MM.1S (cell line): ENCODE data around the gene COL25A1.

ENCODE experiments used
- DNase-seq: peaks from one replicate; pipeline ENCODE4 v3.0.0-alpha.2; 2015
- H2AFZ ChIP-seq: fragments of 300-600 bp; sonication (generic); 2 replicates; pipeline ENCODE4 v1.6.0; 2016; ENCODE audit warnings: antibody characterized with exemption, low read length
- H3F3A ChIP-seq: fragments of 300-600 bp; sonication (generic); 2 replicates; pipeline ENCODE4 v1.6.1; 2016; ENCODE audit warnings: mild to moderate bottlenecking, antibody characterized with exemption, low read length, moderate library complexity, mixed read lengths; ENCODE audit not compliant: insufficient read depth
- H3K27ac ChIP-seq: fragments of 300-600 bp; sonication (generic); 2 replicates; pipeline ENCODE4 v1.5.1; 2016; ENCODE audit warnings: mild to moderate bottlenecking, low read length
- H3K27me3 ChIP-seq: fragments of 300-600 bp; sonication (generic); replicated peaks from 2 replicates; pipeline ENCODE4 v1.6.0; 2016; ENCODE audit warnings: low read length; ENCODE audit not compliant: insufficient read depth
- H3K36me3 ChIP-seq: fragments of 300-600 bp; sonication (generic); replicated peaks from 2 replicates; pipeline ENCODE4 v1.6.1; 2016; ENCODE audit warnings: mild to moderate bottlenecking, low read length, mixed read lengths; ENCODE audit not compliant: insufficient read depth
- H3K4me1 ChIP-seq: fragments of 300-600 bp; sonication (generic); 2 replicates; pipeline ENCODE4 v1.6.1; 2016; ENCODE audit warnings: low read length, mixed read lengths
- H3K4me2 ChIP-seq: fragments of 300-600 bp; sonication (generic); 2 replicates; pipeline ENCODE4 v1.6.0; 2016; ENCODE audit warnings: low read depth, low read length
- H3K4me3 ChIP-seq: fragments of 300-600 bp; sonication (generic); 2 replicates; pipeline ENCODE4 v1.5.1; 2016; ENCODE audit warnings: low read length, mixed read lengths
- H3K79me2 ChIP-seq: fragments of 300-600 bp; sonication (generic); 2 replicates; pipeline ENCODE4 v1.6.1; 2016; ENCODE audit warnings: mixed run types, low read length, mixed read lengths
- H3K9ac ChIP-seq: fragments of 300-600 bp; sonication (generic); 2 replicates; pipeline ENCODE4 v1.6.1; 2016; ENCODE audit warnings: low read length, mixed read lengths
- H3K9me2 ChIP-seq: fragments of 300-600 bp; sonication (generic); replicated peaks from 2 replicates; pipeline ENCODE4 v1.6.1; 2016; ENCODE audit warnings: mild to moderate bottlenecking, low read length, mixed read lengths; ENCODE audit not compliant: insufficient read depth
- H3K9me3 ChIP-seq: fragments of 300-600 bp; sonication (generic); replicated peaks from 2 replicates; pipeline ENCODE4 v1.6.1; 2016; ENCODE audit warnings: mild to moderate bottlenecking, low read length, mixed read lengths; ENCODE audit not compliant: insufficient read depth
- H4K20me1 ChIP-seq: fragments of 300-600 bp; sonication (generic); 2 replicates; pipeline ENCODE4 v1.6.1; 2016; ENCODE audit warnings: mild to moderate bottlenecking, low read length, moderate library complexity, mixed read lengths; ENCODE audit not compliant: insufficient read depth
- EZH2 ChIP-seq: fragments of 300-600 bp; sonication (generic); optimal IDR thresholded peaks from 2 replicates; pipeline ENCODE3; 2017; ENCODE audit warnings: low read depth, mild to moderate bottlenecking, antibody characterized with exemption, low read length, mixed read lengths
- EZH2phosphoT487 ChIP-seq: fragments of 300-600 bp; sonication (generic); IDR thresholded peaks from 2 replicates; pipeline ENCODE4 v1.6.1; 2018; ENCODE audit warnings: antibody characterized with exemption, low read length
- TF ChIP-seq, protein P1 (sequence below): fragments of 300-600 bp; sonication (generic); IDR thresholded peaks from 2 replicates; pipeline ENCODE4 v1.5.1; 2016; ENCODE audit warnings: antibody characterized with exemption, low read length, mixed read lengths

COL25A1 gene

DNA sequence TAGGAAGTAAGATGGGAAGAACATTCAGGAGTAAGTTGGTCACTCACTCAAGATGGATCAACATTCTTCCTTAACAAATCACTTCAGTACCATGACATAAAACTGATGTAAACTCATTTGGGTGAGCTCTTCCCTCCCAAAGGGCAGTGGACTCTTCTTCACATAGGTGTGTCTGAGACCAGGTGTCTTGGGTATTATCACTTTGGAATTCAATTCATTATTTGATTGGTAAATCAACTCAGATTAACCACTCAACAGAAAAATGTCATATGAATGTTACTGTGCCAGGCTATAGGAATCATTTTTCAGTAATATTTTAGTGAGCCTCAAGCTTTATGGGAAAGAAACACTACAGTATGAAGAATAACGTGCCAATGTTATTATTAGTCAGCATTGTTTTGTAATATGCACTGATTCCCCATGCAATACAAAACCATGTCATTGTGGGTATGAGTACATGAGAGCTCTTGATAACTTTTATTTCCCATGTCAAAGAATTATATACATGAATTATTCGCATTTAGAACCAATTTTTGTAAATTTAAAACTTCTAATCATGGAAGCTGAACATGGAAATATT lies 481.0 kb downstream of the COL25A1 start:
- H3K36me3 ChIP-seq, result no peaks in the 10 kb centered on the region
- H3K27ac ChIP-seq, result no peak overlapping the region
- H4K20me1 ChIP-seq, result no peaks in the 10 kb centered on the region
- no peak overlapping the region for H2AFZ ChIP-seq
- H3K9me2 ChIP-seq, result no peaks in the 10 kb centered on the region
- no peak for TF ChIP-seq EZH2phosphoT487
- TF ChIP-seq EZH2, result no peak
- TF ChIP-seq, protein P1, sequence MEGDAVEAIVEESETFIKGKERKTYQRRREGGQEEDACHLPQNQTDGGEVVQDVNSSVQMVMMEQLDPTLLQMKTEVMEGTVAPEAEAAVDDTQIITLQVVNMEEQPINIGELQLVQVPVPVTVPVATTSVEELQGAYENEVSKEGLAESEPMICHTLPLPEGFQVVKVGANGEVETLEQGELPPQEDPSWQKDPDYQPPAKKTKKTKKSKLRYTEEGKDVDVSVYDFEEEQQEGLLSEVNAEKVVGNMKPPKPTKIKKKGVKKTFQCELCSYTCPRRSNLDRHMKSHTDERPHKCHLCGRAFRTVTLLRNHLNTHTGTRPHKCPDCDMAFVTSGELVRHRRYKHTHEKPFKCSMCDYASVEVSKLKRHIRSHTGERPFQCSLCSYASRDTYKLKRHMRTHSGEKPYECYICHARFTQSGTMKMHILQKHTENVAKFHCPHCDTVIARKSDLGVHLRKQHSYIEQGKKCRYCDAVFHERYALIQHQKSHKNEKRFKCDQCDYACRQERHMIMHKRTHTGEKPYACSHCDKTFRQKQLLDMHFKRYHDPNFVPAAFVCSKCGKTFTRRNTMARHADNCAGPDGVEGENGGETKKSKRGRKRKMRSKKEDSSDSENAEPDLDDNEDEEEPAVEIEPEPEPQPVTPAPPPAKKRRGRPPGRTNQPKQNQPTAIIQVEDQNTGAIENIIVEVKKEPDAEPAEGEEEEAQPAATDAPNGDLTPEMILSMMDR, result no peak
- H3K9me3 ChIP-seq, result no peaks in the 10 kb centered on the region
- no peak overlapping the region for H3K9ac ChIP-seq
- H3K27me3 ChIP-seq, result no peaks in the 10 kb centered on the region
- H3K4me3 ChIP-seq, result no peak overlapping the region
- H3K4me1 ChIP-seq, result no peaks in the 10 kb centered on the region
- no peak for DNase-seq
- no peaks in the 10 kb centered on the region for H3K79me2 ChIP-seq
- H3F3A ChIP-seq, result no peaks in the 10 kb centered on the region
- no peak overlapping the region for H3K4me2 ChIP-seq

DNA sequence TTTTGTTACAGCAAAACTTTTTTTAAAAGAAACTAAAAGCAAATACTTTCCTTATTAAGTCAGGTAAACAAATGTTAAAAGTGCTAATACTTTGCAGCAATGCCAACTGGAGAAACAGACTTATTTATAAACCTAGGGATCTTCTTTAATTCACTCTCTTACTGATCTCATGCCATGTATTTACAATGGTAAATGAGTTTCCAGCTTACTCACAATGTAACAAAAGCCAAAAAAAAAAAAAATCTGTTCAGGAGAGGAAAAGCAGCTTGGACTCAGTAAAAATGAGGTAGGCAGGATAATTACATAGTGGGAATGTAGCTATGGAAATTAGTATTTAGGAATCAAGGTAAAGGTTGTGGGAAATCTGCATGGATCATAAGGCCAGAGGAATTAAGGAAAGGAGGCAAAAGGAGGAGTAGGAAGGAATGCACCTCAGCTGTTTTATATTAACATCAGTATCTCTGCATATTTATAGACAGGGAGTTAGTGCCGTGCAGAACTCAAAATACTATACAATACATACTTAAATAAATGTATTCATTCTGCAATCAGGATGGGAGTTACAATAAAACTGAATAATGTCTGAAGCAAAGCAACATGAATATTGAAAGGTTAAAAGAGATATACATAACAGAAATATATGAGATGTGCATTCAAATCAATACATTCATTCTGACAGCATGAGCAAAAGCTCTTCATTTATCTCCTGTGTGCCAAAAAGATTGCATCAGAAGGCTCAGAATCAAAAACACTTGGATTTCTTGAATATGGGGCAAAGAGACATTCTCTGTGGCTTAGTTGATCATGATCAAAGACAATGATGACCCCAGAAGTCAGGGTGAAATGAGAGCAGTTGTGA lies 481.7 kb downstream of the COL25A1 start:
- no peak overlapping the region for H3K9ac ChIP-seq
- DNase-seq, result no peak
- no peaks in the 10 kb centered on the region for H4K20me1 ChIP-seq
- no peaks in the 10 kb centered on the region for H3K36me3 ChIP-seq
- no peak overlapping the region for H3K4me2 ChIP-seq
- H3K27me3 ChIP-seq, result no peaks in the 10 kb centered on the region
- no peak for TF ChIP-seq EZH2phosphoT487
- TF ChIP-seq EZH2, result no peak
- TF ChIP-seq, protein P1, result no peak
- H3K9me2 ChIP-seq, result no peaks in the 10 kb centered on the region
- H3K4me3 ChIP-seq, result no peak overlapping the region
- H3K27ac ChIP-seq, result no peak overlapping the region
- no peaks in the 10 kb centered on the region for H3K4me1 ChIP-seq
- no peaks in the 10 kb centered on the region for H3F3A ChIP-seq
- H2AFZ ChIP-seq, result no peak overlapping the region
- no peaks in the 10 kb centered on the region for H3K79me2 ChIP-seq
- H3K9me3 ChIP-seq, result no peaks in the 10 kb centered on the region

DNA sequence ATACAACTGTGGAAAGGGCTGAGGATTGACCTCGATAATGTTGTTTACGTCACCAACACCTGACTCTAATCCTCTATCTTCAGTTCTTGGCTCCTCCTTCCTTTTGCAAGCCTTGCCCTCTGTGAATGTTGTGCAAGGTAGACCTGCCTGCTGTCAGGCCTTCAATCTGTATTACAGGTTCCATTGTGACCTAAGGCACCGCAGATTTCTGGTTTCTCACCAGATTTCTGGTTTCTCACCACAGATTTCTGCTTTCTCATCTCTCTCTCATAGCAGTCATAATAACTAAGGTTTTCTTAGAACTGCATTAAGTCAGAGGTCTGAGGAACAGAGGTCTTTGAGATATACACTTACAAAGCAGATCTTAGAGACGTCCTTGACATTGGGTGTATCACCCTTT lies 488.1 kb downstream of the COL25A1 start:
- H3K4me2 ChIP-seq, result no peak overlapping the region
- TF ChIP-seq, protein P1, result no peak
- TF ChIP-seq EZH2, result no peak
- TF ChIP-seq EZH2phosphoT487, result no peak
- peak; percentile 80 for DNase-seq

More for the DNA sequence above, 488.1 kb downstream of the COL25A1 start:
- no peaks in the 10 kb centered on the region for H3K36me3 ChIP-seq
- no peaks in the 10 kb centered on the region for H3F3A ChIP-seq
- no peaks in the 10 kb centered on the region for H3K9me3 ChIP-seq
- H4K20me1 ChIP-seq, result no peaks in the 10 kb centered on the region
- no peak overlapping the region for H3K4me3 ChIP-seq
- no peaks in the 10 kb centered on the region for H3K79me2 ChIP-seq
- H3K4me1 ChIP-seq, result peaks cover 5% of the 10 kb centered on the region; the same call in 1 of the 2 replicates
- no peaks in the 10 kb centered on the region for H3K27me3 ChIP-seq
- no peaks in the 10 kb centered on the region for H3K9me2 ChIP-seq
- H3K9ac ChIP-seq, result no peak overlapping the region
- H3K27ac ChIP-seq, result no peak overlapping the region
- no peak overlapping the region for H2AFZ ChIP-seq
